Panc1 (cell line): ENCODE measurements around the gene CCS. TPM values are rescaled to one million over a fixed set of nuclear protein-coding genes. Genes with fewer than 3 reads are reported as not detected.

Experiments
- ATAC-seq: fragments of 200-7000 bp; cut with Tn5 transposase; 2 replicates; pipeline ENCODE4 v1.9.1; 2020; ENCODE audit warnings: mild to moderate bottlenecking, moderate library complexity
- BruUV-seq: library from RNA; stranded (reverse); fragments of 400-500 nt; replicated peaks from 2 replicates; lab custom pipeline; 2021; lab: Mats Ljungman, UMichigan
- CTCF ChIA-PET: fragments of 300-600 bp; sonication (Branson Sonifier 250); formaldehyde crosslinking; loops from one replicate; lab custom pipeline; 2022; ENCODE audit warnings: antibody characterized with exemption; lab: Charles Lee
- POLR2A ChIA-PET: fragments of 300-600 bp; sonication (Branson Sonifier 250); formaldehyde crosslinking; loops from one replicate; lab custom pipeline; 2022; ENCODE audit warnings: antibody characterized with exemption; lab: Charles Lee
- DNase-seq: peaks from one replicate; pipeline ENCODE4 v3.0.0-alpha.2; 2010; ENCODE audit warnings: low read depth, low spot score
- H3K27ac ChIP-seq: 2 replicates; pipeline ENCODE4 v1.5.1; 2011; ENCODE audit warnings: mild to moderate bottlenecking, low read length, inconsistent platforms
- H3K27me3 ChIP-seq: fragments of 200-500 bp; sonication (Bioruptor generic); 2 replicates; pipeline ENCODE4 v1.6.0; 2014; ENCODE audit warnings: low read length, inconsistent platforms; ENCODE audit not compliant: control insufficient read depth, insufficient read depth
- H3K36me3 ChIP-seq: fragments of 200-500 bp; sonication (Bioruptor generic); 2 replicates; pipeline ENCODE4 v1.5.1; 2014; ENCODE audit warnings: inconsistent platforms, mild to moderate bottlenecking, low read length, moderate library complexity; ENCODE audit not compliant: control insufficient read depth, insufficient read depth
- H3K4me1 ChIP-seq: 2 replicates; pipeline ENCODE4 v1.5.1; 2011; ENCODE audit warnings: inconsistent platforms, mild to moderate bottlenecking, low read length, moderate library complexity; ENCODE audit not compliant: control insufficient read depth, insufficient read depth
- H3K4me3 ChIP-seq, 2 experiments: 2 replicates each; pipeline ENCODE4 v1.5.1; 2011 to 2012; ENCODE audit warnings: low read depth in 2 of 2, low read length in 2 of 2, mild to moderate bottlenecking in 2 of 2, inconsistent platforms in 1 of 2, moderate library complexity in 1 of 2
- H3K9me3 ChIP-seq: fragments of 200-500 bp; sonication (Bioruptor generic); 2 replicates; pipeline ENCODE4 v1.5.1; 2014; ENCODE audit warnings: low read depth, mild to moderate bottlenecking, inconsistent platforms, low read length, moderate library complexity; ENCODE audit not compliant: control insufficient read depth, insufficient read depth
- CTCF ChIP-seq: fragments of 450-650 bp; IDR thresholded peaks from 2 replicates; pipeline ENCODE4 v1.5.1; 2017; ENCODE audit warnings: mild to moderate bottlenecking
- POLR2AphosphoS5 ChIP-seq: IDR thresholded peaks from 2 replicates; pipeline ENCODE4 v1.6.1; 2012; ENCODE audit warnings: mild to moderate bottlenecking, low read depth, low read length, moderate library complexity
- SIN3A ChIP-seq: IDR thresholded peaks from 2 replicates; pipeline ENCODE4 v1.6.1; 2012; ENCODE audit warnings: low read depth, mild to moderate bottlenecking, low read length, moderate library complexity, borderline replicate concordance; ENCODE audit not compliant: insufficient read depth
- TCF7L2 ChIP-seq: IDR thresholded peaks from 2 replicates; pipeline ENCODE4 v1.6.1; 2011; ENCODE audit warnings: mild to moderate bottlenecking, low read depth, low read length, inconsistent platforms
- in situ Hi-C: cut with HindIII; loops from 2 replicates; pipeline ENCODE4 v1.10.0; 2016; ENCODE audit warnings: low sequenced_read_pairs, low pct_unique_long_range_greater_than_20kb
- intact Hi-C: fragments of 100-400 bp; cut with micrococcal nuclease; formaldehyde crosslinking; loops from one replicate; pipeline ENCODE4 v1.10.0; 2022; ENCODE audit not compliant: unreplicated experiment
- total RNA-seq: library from RNA; stranded (reverse); gene quantifications from one replicate; pipeline ENCODE4 v1.2.1, GENCODE V29; 2021; ENCODE audit not compliant: unreplicated experiment
- TF ChIP-seq, protein P1 (sequence below), 2 experiments: IDR thresholded peaks; 2 replicates each; pipeline ENCODE4 v1.6.1; 2011 to 2012; ENCODE audit warnings: low read depth in 2 of 2, control low read depth in 1 of 2, low read length in 1 of 2, mild to moderate bottlenecking in 1 of 2, moderate library complexity in 1 of 2; ENCODE audit not compliant: insufficient read depth in 1 of 2

Gene CCS
- total RNA-seq, 1 experiment from 2014 or later = 55.3 TPM

DNA sequence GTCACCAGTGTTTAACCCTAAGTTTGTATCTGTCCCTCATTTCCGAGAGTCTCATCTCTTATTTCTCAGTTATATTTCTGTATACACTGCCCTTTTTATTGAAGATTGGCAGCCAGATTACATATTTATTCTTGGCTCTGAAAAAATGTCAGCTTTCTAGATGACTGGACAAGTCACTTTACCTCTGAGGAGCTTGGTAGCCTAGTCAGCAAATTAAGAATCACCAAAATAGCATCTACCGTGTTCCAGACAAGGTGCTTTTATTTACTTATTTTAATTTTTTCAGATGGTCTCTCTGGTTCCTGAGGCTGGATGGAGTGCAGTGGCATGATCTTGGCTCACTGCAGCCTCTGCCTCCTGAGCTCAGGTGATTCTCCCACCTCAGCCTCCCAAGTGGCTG is 40.0 kb downstream of the CCS start:
- Histone ChIP-seq H3K4me3 (no peak overlapping the region), H3K27ac (no peak overlapping the region), H3K4me1 (peaks cover 14% of the 10 kb centered on the region), H3K9me3 (no peaks in the 10 kb centered on the region), H3K36me3 (peaks cover 17% of the 10 kb centered on the region), H3K27me3 (no peaks in the 10 kb centered on the region)
- no peak for DNase-seq
- intact Hi-C loops (no loop called here), in situ Hi-C loops (no loop called here)
- TF ChIP-seq CTCF (no peak), POLR2AphosphoS5 (no peak), TCF7L2 (no peak)
- TF ChIP-seq, protein P1, sequence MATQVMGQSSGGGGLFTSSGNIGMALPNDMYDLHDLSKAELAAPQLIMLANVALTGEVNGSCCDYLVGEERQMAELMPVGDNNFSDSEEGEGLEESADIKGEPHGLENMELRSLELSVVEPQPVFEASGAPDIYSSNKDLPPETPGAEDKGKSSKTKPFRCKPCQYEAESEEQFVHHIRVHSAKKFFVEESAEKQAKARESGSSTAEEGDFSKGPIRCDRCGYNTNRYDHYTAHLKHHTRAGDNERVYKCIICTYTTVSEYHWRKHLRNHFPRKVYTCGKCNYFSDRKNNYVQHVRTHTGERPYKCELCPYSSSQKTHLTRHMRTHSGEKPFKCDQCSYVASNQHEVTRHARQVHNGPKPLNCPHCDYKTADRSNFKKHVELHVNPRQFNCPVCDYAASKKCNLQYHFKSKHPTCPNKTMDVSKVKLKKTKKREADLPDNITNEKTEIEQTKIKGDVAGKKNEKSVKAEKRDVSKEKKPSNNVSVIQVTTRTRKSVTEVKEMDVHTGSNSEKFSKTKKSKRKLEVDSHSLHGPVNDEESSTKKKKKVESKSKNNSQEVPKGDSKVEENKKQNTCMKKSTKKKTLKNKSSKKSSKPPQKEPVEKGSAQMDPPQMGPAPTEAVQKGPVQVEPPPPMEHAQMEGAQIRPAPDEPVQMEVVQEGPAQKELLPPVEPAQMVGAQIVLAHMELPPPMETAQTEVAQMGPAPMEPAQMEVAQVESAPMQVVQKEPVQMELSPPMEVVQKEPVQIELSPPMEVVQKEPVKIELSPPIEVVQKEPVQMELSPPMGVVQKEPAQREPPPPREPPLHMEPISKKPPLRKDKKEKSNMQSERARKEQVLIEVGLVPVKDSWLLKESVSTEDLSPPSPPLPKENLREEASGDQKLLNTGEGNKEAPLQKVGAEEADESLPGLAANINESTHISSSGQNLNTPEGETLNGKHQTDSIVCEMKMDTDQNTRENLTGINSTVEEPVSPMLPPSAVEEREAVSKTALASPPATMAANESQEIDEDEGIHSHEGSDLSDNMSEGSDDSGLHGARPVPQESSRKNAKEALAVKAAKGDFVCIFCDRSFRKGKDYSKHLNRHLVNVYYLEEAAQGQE (IDR thresholded peaks at IDR 0.05; ENCODE audit: insufficient read depth in 1 of 2, low read depth in 2 of 2, low read length in 1 of 2) = no peak
- no peak for ATAC-seq
- ChIA-PET CTCF (no interaction called here), POLR2A (no interaction called here)
- BruUV-seq = no TSS peak

DNA sequence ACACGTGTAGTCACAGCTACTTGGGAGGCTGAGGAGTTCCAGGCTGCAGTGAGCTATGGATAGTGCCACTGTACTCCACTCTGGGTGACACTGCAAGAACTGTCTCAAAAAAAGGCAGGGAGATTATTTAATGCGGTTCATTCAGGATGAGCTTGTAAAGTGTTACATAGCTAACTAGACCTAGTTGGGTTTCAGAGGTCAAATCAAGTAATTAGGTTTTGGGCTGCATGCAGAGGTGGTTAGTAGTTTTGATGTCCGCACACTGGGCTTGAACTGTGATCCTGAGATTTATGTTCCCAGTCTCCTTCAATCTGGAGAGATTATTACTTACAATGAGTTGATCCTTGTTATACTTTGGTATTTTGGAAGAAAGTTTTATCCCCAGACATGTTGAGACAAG is 43.4 kb downstream of the CCS start:
- peak overlapping the region; percentile 97 for H3K27ac ChIP-seq
- H3K4me1 ChIP-seq = peaks cover 31% of the 10 kb centered on the region
- TF ChIP-seq SIN3A = no peak
- no peak for TF ChIP-seq POLR2AphosphoS5
- TF ChIP-seq TCF7L2 = no peak
- TF ChIP-seq, protein P1 (IDR thresholded peaks at IDR 0.05; ENCODE audit: insufficient read depth in 1 of 2, low read depth in 2 of 2, low read length in 1 of 2) = no peak
- no peak for TF ChIP-seq CTCF
- no peak for ATAC-seq
- DNase-seq = no peak
- H3K27me3 ChIP-seq = no peaks in the 10 kb centered on the region
- BruUV-seq = no TSS peak
- in situ Hi-C loops = no loop called here
- no peaks in the 10 kb centered on the region for H3K9me3 ChIP-seq
- intact Hi-C loops = no loop called here
- H3K4me3 ChIP-seq = no peak overlapping the region
- peaks cover 16% of the 10 kb centered on the region for H3K36me3 ChIP-seq
- ChIA-PET CTCF (no interaction called here), POLR2A (interaction anchor here (0.7 to 3.6 kb wide), 2 partner anchors 19 to 23 kb away, joined by 4 to 13 read pairs; partner anchors contain the start of gene RBM14)
